ENCODE data around the gene TH.

Gene TH

DNA sequence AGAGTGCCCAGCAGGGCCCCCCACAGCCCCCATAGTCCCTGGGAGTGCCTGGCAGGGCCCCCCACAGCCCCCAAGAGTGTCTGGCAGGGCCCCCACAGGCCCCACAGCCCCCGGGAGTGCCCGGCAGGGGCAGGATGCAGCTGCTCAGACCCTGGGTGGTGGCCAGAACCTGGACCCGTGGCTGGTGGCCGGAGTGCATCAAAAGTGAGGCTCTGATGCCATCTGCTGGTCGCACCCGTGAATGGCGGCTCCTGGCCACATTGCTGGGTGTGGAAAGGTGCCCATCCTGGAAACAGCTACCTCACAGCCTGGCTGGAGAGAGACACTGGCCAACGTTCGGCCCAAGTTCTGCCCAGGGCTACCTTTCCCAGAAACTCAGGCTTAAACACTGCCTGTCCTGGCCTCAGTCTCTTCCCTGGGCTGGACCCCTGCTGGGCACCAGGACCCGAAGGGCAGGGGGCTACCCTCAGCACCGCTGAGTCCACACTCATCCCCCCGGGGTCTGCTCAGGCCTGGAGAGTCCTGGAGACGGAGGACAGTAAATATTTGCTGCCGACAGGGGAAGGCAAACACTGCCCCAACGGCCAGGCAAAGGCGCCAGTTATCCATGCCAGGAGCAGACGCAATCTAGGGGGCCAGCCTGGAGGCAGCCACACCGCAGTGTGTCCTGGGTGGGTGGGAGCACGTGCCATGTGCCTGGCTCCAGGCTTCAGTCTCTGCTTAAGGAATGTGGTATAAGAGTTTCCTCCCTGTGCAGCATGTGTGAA, 15.0 kb downstream of the TH start:
- peak; percentile 77 for DNase-seq
- Mint-ChIP-seq H3K36me3 (ENCODE audit: low read depth) (no peaks in the 10 kb centered on the region), H3K27ac (no peak overlapping the region), H3K27me3 (peaks cover 3% of the 10 kb centered on the region), H3K4me3 (no peak overlapping the region), H3K4me1 (ENCODE audit: low read depth) (peaks cover 3% of the 10 kb centered on the region), H3K9me3 (no peaks in the 10 kb centered on the region)

DNA sequence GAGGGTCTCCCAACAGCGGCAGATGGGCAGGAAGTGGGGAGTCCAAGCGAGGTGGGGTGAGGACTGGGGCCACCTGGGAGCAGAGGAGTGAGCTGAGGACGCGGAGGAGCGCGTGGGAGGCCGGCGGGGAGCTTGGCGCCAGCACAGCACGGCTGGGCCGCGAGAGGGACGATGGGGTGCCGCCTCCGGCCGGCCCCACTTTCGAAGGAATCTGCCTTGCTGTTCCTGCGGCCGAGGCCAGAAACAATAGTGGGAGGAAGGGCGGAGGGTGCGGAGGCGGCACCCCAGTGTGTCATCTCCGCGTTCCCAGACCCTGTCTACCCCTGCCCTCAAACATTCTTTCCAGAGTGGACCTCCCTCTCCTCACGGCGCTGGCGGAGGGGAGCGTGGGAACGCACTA, 16.1 kb downstream of the TH start:
- no peaks in the 10 kb centered on the region for H3K36me3 Mint-ChIP-seq (ENCODE audit: low read depth)
- no peak overlapping the region for H3K4me3 Mint-ChIP-seq
- no peak for DNase-seq
- peaks cover 5% of the 10 kb centered on the region for H3K4me1 Mint-ChIP-seq (ENCODE audit: low read depth)
- H3K27me3 Mint-ChIP-seq: peaks cover 12% of the 10 kb centered on the region
- no peak overlapping the region for H3K27ac Mint-ChIP-seq
- H3K9me3 Mint-ChIP-seq: no peaks in the 10 kb centered on the region

DNA sequence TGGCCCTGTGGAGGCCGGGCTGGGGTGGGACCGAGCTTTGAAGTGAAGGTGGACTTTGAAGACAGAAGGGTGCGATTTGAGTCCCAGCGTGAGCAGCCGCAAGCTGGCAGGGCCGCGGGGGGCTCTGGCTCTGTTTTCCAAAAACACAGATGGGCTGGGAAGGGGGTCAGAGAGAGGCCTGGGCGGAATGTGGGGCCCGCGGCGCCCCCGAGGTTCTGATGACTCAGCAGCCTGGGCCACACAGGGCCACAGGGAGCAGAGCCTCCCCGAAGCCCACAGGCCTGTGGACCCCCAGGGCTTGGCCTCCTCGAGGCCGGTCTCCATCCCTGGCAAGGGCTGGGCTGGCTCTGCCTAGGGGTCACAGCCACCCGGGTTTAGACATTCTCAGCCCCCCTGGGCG, 16.7 kb downstream of the TH start:
- Mint-ChIP-seq H3K4me1 (ENCODE audit: low read depth) (peaks cover 8% of the 10 kb centered on the region), H3K4me3 (no peak overlapping the region), H3K27ac (no peak overlapping the region), H3K9me3 (no peaks in the 10 kb centered on the region), H3K36me3 (ENCODE audit: low read depth) (no peaks in the 10 kb centered on the region), H3K27me3 (peaks cover 15% of the 10 kb centered on the region)
- DNase-seq: no peak

- peaks cover 9% of the 10 kb centered on the region for H3K4me1 Mint-ChIP-seq (ENCODE audit: low read depth)
- H3K4me3 Mint-ChIP-seq: no peak overlapping the region
- H3K36me3 Mint-ChIP-seq (ENCODE audit: low read depth): no peaks in the 10 kb centered on the region
- no peaks in the 10 kb centered on the region for H3K9me3 Mint-ChIP-seq
- H3K27me3 Mint-ChIP-seq: peaks cover 20% of the 10 kb centered on the region
- H3K27ac Mint-ChIP-seq: no peak overlapping the region
- DNase-seq: no peak
Measured at GRCh38 chr11:2154195-2154585, 17.4 kb downstream of the TH start.

- peaks cover 25% of the 10 kb centered on the region for H3K27me3 Mint-ChIP-seq
- no peak for DNase-seq
- no peak overlapping the region for H3K4me3 Mint-ChIP-seq
- no peaks in the 10 kb centered on the region for H3K9me3 Mint-ChIP-seq
- H3K4me1 Mint-ChIP-seq (ENCODE audit: low read depth): peaks cover 9% of the 10 kb centered on the region
- H3K36me3 Mint-ChIP-seq (ENCODE audit: low read depth): no peaks in the 10 kb centered on the region
- no peak overlapping the region for H3K27ac Mint-ChIP-seq
Measured at GRCh38 chr11:2153581-2154194, 17.9 kb downstream of the TH start.

DNA sequence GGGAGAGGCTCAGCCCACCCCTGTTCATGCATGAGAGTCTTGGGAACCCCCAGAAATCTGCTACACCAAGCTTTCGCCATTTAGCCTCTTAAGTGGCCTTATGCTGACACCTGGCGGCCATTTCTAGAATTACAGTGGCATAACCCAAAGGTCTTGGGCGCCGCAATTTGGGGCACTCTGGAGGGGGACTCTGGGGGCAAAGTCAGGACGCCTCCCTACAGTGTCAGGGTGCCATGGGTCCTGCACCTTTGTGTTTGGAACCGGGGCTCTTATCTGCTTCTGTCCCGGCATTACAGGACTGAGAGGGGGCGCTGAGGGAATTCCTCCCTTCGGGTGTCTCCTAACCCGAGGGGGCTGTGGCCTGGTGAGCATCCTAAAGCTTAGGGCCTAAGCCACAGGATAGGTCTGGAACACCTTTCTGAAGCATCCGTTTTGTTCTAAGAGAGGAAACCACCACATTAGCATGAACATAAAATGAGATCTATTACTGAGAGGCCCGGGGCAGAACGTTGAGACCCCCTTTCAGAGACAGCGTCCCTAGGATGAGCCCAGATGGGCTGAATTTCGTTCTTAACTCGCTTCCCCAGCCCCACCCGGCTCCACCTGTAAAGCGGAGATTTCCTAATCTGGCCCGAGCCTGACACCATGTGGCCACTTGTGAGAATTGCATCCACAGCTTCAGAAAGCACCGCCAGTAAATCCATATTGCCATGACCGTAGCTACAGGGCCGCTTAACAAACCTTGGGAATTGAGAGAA, 19.9 kb downstream of the TH start:
- no peak overlapping the region for H3K27ac Mint-ChIP-seq
- DNase-seq: peak; percentile 85
- no peaks in the 10 kb centered on the region for H3K36me3 Mint-ChIP-seq (ENCODE audit: low read depth)
- H3K27me3 Mint-ChIP-seq: peaks cover 44% of the 10 kb centered on the region
- H3K4me3 Mint-ChIP-seq: no peak overlapping the region
- peaks cover 9% of the 10 kb centered on the region for H3K4me1 Mint-ChIP-seq (ENCODE audit: low read depth)
- H3K9me3 Mint-ChIP-seq: no peaks in the 10 kb centered on the region

- peaks cover 9% of the 10 kb centered on the region for H3K4me1 Mint-ChIP-seq (ENCODE audit: low read depth)
- H3K9me3 Mint-ChIP-seq: no peaks in the 10 kb centered on the region
- no peak overlapping the region for H3K4me3 Mint-ChIP-seq
- no peak overlapping the region for H3K27ac Mint-ChIP-seq
- no peak for DNase-seq
- H3K27me3 Mint-ChIP-seq: peaks cover 59% of the 10 kb centered on the region
- H3K36me3 Mint-ChIP-seq (ENCODE audit: low read depth): no peaks in the 10 kb centered on the region
Measured at GRCh38 chr11:2149864-2150847, 21.5 kb downstream of the TH start.

GRCh38 chr11:2149460-2149859, 22.2 kb downstream of the TH start:
- Mint-ChIP-seq H3K36me3 (ENCODE audit: low read depth) (no peaks in the 10 kb centered on the region), H3K9me3 (no peaks in the 10 kb centered on the region), H3K4me1 (ENCODE audit: low read depth) (peaks cover 16% of the 10 kb centered on the region), H3K27me3 (peaks cover 66% of the 10 kb centered on the region), H3K27ac (no peak overlapping the region), H3K4me3 (no peak overlapping the region)
- DNase-seq: no peak

DNA sequence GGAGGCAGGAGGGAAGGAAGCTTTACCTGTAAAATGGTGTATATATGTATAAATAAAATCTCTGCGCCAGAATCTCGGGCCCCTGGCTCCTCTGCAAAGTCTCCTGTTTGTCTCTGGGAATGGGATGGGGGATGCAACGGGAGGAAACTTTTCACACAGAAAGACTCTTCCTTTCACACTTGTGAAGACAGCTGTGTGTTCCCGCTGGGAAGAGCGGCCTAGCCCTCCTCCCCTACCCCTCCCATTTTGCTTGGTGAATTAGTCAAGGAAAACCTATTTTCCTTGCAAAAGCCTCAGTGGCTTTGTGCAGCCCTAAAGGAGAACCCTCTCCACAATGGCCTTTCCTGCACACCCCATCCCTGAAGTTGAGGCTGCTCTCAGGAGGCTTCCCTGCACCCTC, 23.0 kb downstream of the TH start:
- Mint-ChIP-seq H3K4me1 (ENCODE audit: low read depth) (peaks cover 21% of the 10 kb centered on the region), H3K9me3 (no peaks in the 10 kb centered on the region), H3K4me3 (no peak overlapping the region), H3K27me3 (peaks cover 71% of the 10 kb centered on the region), H3K27ac (no peak overlapping the region), H3K36me3 (ENCODE audit: low read depth) (no peaks in the 10 kb centered on the region)
- no peak for DNase-seq

DNA sequence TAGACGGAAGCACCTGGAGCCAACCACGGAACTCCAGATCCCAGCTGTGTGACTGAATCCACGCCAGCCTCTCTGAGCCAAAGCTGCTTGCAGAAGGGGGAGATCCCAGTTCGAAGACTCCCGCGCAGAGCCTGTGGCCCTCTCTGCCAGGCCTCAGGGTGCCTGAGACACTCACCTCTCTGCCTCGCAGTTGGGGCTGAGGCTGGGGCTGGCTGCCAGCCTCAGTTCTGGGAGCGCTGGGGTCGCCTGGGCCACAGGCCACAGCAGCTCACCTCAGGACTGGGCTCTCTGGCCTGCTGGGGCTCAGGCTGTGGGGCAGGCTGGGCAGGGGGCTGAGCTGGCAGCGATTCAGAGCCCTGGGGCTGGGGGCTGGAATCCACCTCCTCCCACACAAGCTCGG, 24.2 kb downstream of the TH start:
- Mint-ChIP-seq H3K9me3 (no peaks in the 10 kb centered on the region), H3K27ac (no peak overlapping the region), H3K36me3 (ENCODE audit: low read depth) (no peaks in the 10 kb centered on the region), H3K4me1 (ENCODE audit: low read depth) (peaks cover 33% of the 10 kb centered on the region), H3K4me3 (no peak overlapping the region), H3K27me3 (peaks cover 82% of the 10 kb centered on the region)
- DNase-seq: no peak

DNA sequence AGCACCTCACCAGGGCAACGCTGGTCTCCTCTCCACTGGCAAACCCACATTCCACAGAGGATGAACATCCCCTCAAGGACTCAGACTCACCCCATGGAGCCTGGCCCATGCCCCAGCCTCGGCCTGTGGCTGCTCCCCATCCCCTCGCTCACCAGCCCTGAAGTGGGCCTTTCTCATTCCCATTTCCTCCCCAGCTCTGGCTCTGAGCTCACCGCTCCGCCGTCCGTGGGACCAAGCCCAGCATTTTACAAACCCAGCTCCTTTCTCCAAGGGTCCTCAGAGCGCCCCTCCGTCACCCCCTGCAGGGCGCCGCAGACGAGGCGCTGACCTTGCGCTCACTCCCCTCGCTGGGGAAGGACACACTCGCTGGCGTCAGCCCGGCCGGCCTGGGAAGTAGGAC, 25.6 kb downstream of the TH start:
- Mint-ChIP-seq H3K9me3 (no peaks in the 10 kb centered on the region), H3K27me3 (peaks cover 92% of the 10 kb centered on the region), H3K4me3 (no peak overlapping the region), H3K36me3 (ENCODE audit: low read depth) (no peaks in the 10 kb centered on the region), H3K4me1 (ENCODE audit: low read depth) (peaks cover 39% of the 10 kb centered on the region), H3K27ac (no peak overlapping the region)
- DNase-seq: no peak

DNA sequence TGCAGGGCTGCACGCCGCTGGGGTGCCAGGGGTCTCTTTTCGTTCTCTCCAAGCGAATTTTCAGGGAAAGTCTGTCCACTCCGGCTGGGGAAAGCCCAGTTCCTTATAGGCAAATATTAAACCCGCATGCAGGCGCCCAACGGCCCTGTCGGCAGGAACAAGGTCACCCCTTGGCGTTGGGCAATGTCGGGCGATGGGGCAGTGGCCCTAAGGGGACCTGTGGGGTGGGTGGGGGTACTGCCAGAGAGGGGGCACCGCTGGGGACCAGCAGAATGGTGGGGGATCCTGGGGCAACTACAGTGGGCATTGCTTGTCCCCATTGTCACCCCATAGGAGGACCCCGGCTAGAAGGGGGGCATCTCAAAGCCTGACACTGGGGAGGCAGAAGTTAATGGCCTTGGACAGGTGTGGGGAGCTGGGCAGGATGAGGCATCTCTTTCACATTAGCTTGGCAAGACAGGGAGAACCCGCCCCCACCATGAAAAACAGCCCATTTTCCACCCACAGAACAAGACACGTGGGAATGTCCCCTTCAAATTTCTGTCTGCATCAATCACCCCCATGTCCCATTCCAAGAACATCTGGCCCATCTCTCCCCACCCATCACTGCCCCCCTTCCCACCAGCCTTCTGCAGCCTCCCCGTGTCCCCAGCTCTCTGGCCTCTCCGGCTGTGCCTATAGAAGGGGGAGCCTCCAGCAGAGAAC, 26.9 kb downstream of the TH start:
- no peaks in the 10 kb centered on the region for H3K9me3 Mint-ChIP-seq
- no peak for DNase-seq
- peak overlapping the region; percentile 23 for H3K4me3 Mint-ChIP-seq
- H3K36me3 Mint-ChIP-seq (ENCODE audit: low read depth): no peaks in the 10 kb centered on the region
- peaks cover 87% of the 10 kb centered on the region for H3K27me3 Mint-ChIP-seq
- H3K27ac Mint-ChIP-seq: no peak overlapping the region
- H3K4me1 Mint-ChIP-seq (ENCODE audit: low read depth): peaks cover 38% of the 10 kb centered on the region

DNA sequence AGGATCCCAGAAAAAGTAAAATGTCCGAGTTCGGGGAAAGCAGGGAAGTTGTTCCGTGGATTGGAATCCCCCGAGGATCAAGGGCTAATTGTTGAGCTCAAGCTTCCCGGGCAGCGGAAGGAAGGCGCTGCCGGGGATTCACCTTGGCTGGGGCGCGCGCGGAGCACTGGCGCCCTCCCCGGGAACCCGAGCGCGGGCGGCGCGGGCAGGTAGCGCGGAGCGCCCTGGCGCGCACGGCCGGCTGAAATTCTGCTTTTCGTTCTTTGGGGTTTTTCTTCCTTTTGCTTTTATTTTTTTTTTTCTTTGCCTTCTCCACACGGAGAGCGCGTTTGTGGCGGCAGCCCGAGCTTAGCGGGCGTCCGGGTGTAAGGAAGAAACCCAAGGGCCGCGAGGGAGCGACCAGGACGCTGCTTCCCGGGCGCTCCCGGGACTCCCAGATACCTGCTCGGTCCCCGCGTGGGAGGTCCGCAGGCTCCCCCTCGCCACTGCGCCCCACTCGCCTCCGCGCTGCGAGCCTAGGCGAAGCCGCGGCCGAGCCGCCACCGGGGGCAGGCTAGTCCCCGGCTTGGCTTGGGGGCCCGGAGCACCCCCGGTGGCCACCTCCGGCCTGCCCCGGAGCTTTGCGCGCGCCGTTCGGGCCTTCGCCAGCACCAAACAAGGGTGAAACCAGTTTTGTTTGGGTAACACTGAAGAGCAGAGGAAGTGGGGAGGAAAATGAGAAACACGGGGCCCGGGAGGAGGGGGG, 27.6 kb downstream of the TH start:
- Mint-ChIP-seq H3K27ac (no peak overlapping the region), H3K27me3 (peaks cover 81% of the 10 kb centered on the region), H3K9me3 (no peaks in the 10 kb centered on the region), H3K36me3 (ENCODE audit: low read depth) (no peaks in the 10 kb centered on the region), H3K4me1 (ENCODE audit: low read depth) (peaks cover 38% of the 10 kb centered on the region), H3K4me3 (peak overlapping the region; percentile 58)
- DNase-seq: no peak
